Muscle layer of colon (tissue), 2 donors: Measurements from ENCODE around the gene MYLK.
A peak's percentile ranks its signal among the peaks of the same experiment; 100 is the strongest.

Source experiments
- H3K27ac ChIP-seq: one replicate; pipeline ENCODE4 v1.7.0; 2013; ENCODE audit warnings: low read depth, mild to moderate bottlenecking, low read length, moderate library complexity
- H3K27me3 ChIP-seq, 2 donors: one replicate each; pipeline ENCODE4 v1.7.0; 2013; ENCODE audit warnings: low read length in 2 of 2, mild to moderate bottlenecking in 2 of 2; ENCODE audit not compliant: insufficient read depth in 2 of 2, control insufficient read depth in 1 of 2
- H3K36me3 ChIP-seq: one replicate; pipeline ENCODE4 v1.7.0; 2013; ENCODE audit warnings: mild to moderate bottlenecking, low read length; ENCODE audit not compliant: insufficient read depth
- H3K4me1 ChIP-seq: one replicate; pipeline ENCODE4 v1.7.0; 2013; ENCODE audit warnings: mild to moderate bottlenecking, low read length; ENCODE audit not compliant: insufficient read depth
- H3K4me3 ChIP-seq, 2 donors: one replicate each; pipeline ENCODE4 v1.7.0; 2013; ENCODE audit warnings: low read length in 2 of 2, low read depth in 1 of 2, mild to moderate bottlenecking in 1 of 2, moderate library complexity in 1 of 2
- H3K9ac ChIP-seq: one replicate; pipeline ENCODE4 v1.7.0; 2013; ENCODE audit warnings: low read length
- H3K9me3 ChIP-seq: one replicate; pipeline ENCODE4 v1.7.0; 2013; ENCODE audit warnings: mild to moderate bottlenecking, low read length
- donor health status: abdominal sarcoma.
- donor health status: Adenocarcinoma of cecum.

The MYLK gene

GRCh38 chr3:123803521-123803920, 80.6 kb downstream of the MYLK start:
- H3K27ac ChIP-seq: no peak overlapping the region
- no peaks in the 10 kb centered on the region for H3K27me3 ChIP-seq
- no peaks in the 10 kb centered on the region for H3K9me3 ChIP-seq
- H3K36me3 ChIP-seq: no peaks in the 10 kb centered on the region
- H3K9ac ChIP-seq: no peak overlapping the region
- H3K4me1 ChIP-seq: no peaks in the 10 kb centered on the region
- H3K4me3 ChIP-seq: no peak overlapping the region

GRCh38 chr3:123802007-123802625, 82.0 kb downstream of the MYLK start:
- Histone ChIP-seq H3K27ac (no peak overlapping the region), H3K27me3 (no peaks in the 10 kb centered on the region), H3K36me3 (no peaks in the 10 kb centered on the region), H3K9ac (no peak overlapping the region), H3K4me3 (no peak overlapping the region), H3K9me3 (no peaks in the 10 kb centered on the region), H3K4me1 (no peaks in the 10 kb centered on the region)

- no peaks in the 10 kb centered on the region for H3K9me3 ChIP-seq
- no peaks in the 10 kb centered on the region for H3K4me1 ChIP-seq
- no peaks in the 10 kb centered on the region for H3K36me3 ChIP-seq
- H3K4me3 ChIP-seq: no peak overlapping the region
- no peaks in the 10 kb centered on the region for H3K27me3 ChIP-seq
- H3K9ac ChIP-seq: no peak overlapping the region
- H3K27ac ChIP-seq: no peak overlapping the region
These were observed 82.7 kb downstream of the MYLK start for GRCh38 chr3:123801474-123801873.

- Histone ChIP-seq H3K27me3 (no peaks in the 10 kb centered on the region), H3K9me3 (no peaks in the 10 kb centered on the region), H3K9ac (no peak overlapping the region), H3K27ac (no peak overlapping the region), H3K4me3 (no peak overlapping the region), H3K36me3 (no peaks in the 10 kb centered on the region), H3K4me1 (no peaks in the 10 kb centered on the region)
These were observed 83.8 kb downstream of the MYLK start for GRCh38 chr3:123800362-123800682.

- Histone ChIP-seq H3K27me3 (no peaks in the 10 kb centered on the region), H3K9me3 (no peaks in the 10 kb centered on the region), H3K27ac (no peak overlapping the region), H3K4me3 (no peak overlapping the region), H3K4me1 (no peaks in the 10 kb centered on the region), H3K9ac (no peak overlapping the region), H3K36me3 (no peaks in the 10 kb centered on the region)
These were observed 84.4 kb downstream of the MYLK start for GRCh38 chr3:123799544-123800361.

- H3K36me3 ChIP-seq: no peaks in the 10 kb centered on the region
- no peak overlapping the region for H3K9ac ChIP-seq
- no peak overlapping the region for H3K27ac ChIP-seq
- H3K9me3 ChIP-seq: no peaks in the 10 kb centered on the region
- H3K4me1 ChIP-seq: no peaks in the 10 kb centered on the region
- no peaks in the 10 kb centered on the region for H3K27me3 ChIP-seq
- H3K4me3 ChIP-seq: no peak overlapping the region
These were observed 85.6 kb downstream of the MYLK start for GRCh38 chr3:123798550-123798949.

- Histone ChIP-seq H3K9me3 (no peaks in the 10 kb centered on the region), H3K4me1 (peaks cover 15% of the 10 kb centered on the region), H3K27ac (no peak overlapping the region), H3K4me3 (no peak overlapping the region), H3K27me3 (no peaks in the 10 kb centered on the region), H3K9ac (no peak overlapping the region), H3K36me3 (no peaks in the 10 kb centered on the region)
These were observed 88.5 kb downstream of the MYLK start for GRCh38 chr3:123795471-123796251.

GRCh38 chr3:123793425-123793824, 90.7 kb downstream of the MYLK start:
- Histone ChIP-seq H3K9ac (no peak overlapping the region), H3K27ac (no peak overlapping the region), H3K9me3 (no peaks in the 10 kb centered on the region), H3K4me3 (no peak overlapping the region), H3K27me3 (no peaks in the 10 kb centered on the region), H3K4me1 (peaks cover 16% of the 10 kb centered on the region), H3K36me3 (no peaks in the 10 kb centered on the region)

- no peak overlapping the region for H3K9ac ChIP-seq
- no peak overlapping the region for H3K4me3 ChIP-seq
- H3K4me1 ChIP-seq: peaks cover 16% of the 10 kb centered on the region
- H3K36me3 ChIP-seq: no peaks in the 10 kb centered on the region
- no peaks in the 10 kb centered on the region for H3K27me3 ChIP-seq
- no peak overlapping the region for H3K27ac ChIP-seq
- no peaks in the 10 kb centered on the region for H3K9me3 ChIP-seq
These were observed 91.5 kb downstream of the MYLK start for GRCh38 chr3:123792473-123793201.

GRCh38 chr3:123791898-123792297, 92.2 kb downstream of the MYLK start:
- H3K4me3 ChIP-seq: no peak overlapping the region
- no peaks in the 10 kb centered on the region for H3K9me3 ChIP-seq
- H3K4me1 ChIP-seq: peaks cover 16% of the 10 kb centered on the region
- no peaks in the 10 kb centered on the region for H3K27me3 ChIP-seq
- H3K9ac ChIP-seq: no peak overlapping the region
- no peaks in the 10 kb centered on the region for H3K36me3 ChIP-seq
- peak overlapping the region; percentile 7 for H3K27ac ChIP-seq

GRCh38 chr3:123791417-123791816, 92.7 kb downstream of the MYLK start:
- H3K9ac ChIP-seq: no peak overlapping the region
- H3K27me3 ChIP-seq: no peaks in the 10 kb centered on the region
- H3K36me3 ChIP-seq: no peaks in the 10 kb centered on the region
- H3K27ac ChIP-seq: peak overlapping the region; percentile 20
- no peak overlapping the region for H3K4me3 ChIP-seq
- H3K9me3 ChIP-seq: no peaks in the 10 kb centered on the region
- peaks cover 16% of the 10 kb centered on the region for H3K4me1 ChIP-seq
